ENCODE data around the gene ARMC2. TPM values are rescaled to one million over a fixed set of nuclear protein-coding genes. Genes with fewer than 3 reads are reported as not detected.

ARMC2 gene
- total and polyA plus RNA-seq, 2 donors (not counting 3 experiments of a cell fraction or from before 2014, with no cell fraction given) = 1.7 to 3.7 TPM

- no peaks in the 10 kb centered on the region for H3K9me1 ChIP-seq (replicated peaks; ENCODE audit: control insufficient read depth, extremely low read depth, insufficient read depth, low read length)
- ChIA-PET POLR2A (no interaction called here), CTCF (interaction anchor here (1.0 to 1.2 kb wide), 2 partner anchors 12 to 22 kb away, joined by 3 read pairs; partner anchors contain the start of gene ARMC2)
- TF ChIP-seq JUN (IDR thresholded peaks at IDR 0.05; ENCODE audit: borderline replicate concordance, insufficient read depth, insufficient read length, low read depth) = no peak
- no peak for TF ChIP-seq POLR2AphosphoS5 (IDR thresholded peaks at IDR 0.05; ENCODE audit: insufficient read depth, low read depth, low read length)
- no peak for TF ChIP-seq MAX (IDR thresholded peaks at IDR 0.05; ENCODE audit: insufficient read depth, insufficient read length)
- no peak for TF ChIP-seq MYC (IDR thresholded peaks at IDR 0.05; ENCODE audit: low read depth, low read length)
- no peak for TF ChIP-seq POLR2A (IDR thresholded peaks at IDR 0.05; ENCODE audit: low read depth, low read length)
- no peak for TF ChIP-seq GATA2 (IDR thresholded peaks at IDR 0.05; ENCODE audit: insufficient read depth, insufficient read length, low read depth, low read length)
- TF ChIP-seq FOS (IDR thresholded peaks at IDR 0.05; ENCODE audit: borderline replicate concordance, insufficient read depth, low read length) = no peak
- no peak for TF ChIP-seq EZH2 (IDR thresholded peaks at IDR 0.05; ENCODE audit: borderline replicate concordance, low read depth, low read length, severe bottlenecking)
- TF ChIP-seq, protein P1, sequence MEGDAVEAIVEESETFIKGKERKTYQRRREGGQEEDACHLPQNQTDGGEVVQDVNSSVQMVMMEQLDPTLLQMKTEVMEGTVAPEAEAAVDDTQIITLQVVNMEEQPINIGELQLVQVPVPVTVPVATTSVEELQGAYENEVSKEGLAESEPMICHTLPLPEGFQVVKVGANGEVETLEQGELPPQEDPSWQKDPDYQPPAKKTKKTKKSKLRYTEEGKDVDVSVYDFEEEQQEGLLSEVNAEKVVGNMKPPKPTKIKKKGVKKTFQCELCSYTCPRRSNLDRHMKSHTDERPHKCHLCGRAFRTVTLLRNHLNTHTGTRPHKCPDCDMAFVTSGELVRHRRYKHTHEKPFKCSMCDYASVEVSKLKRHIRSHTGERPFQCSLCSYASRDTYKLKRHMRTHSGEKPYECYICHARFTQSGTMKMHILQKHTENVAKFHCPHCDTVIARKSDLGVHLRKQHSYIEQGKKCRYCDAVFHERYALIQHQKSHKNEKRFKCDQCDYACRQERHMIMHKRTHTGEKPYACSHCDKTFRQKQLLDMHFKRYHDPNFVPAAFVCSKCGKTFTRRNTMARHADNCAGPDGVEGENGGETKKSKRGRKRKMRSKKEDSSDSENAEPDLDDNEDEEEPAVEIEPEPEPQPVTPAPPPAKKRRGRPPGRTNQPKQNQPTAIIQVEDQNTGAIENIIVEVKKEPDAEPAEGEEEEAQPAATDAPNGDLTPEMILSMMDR (IDR thresholded peaks at IDR 0.05; ENCODE audit: extremely low read depth in 1 of 2, insufficient read depth in 1 of 2, low read depth in 1 of 2, low read length in 2 of 2) = no peak
- no peaks in the 10 kb centered on the region for H3K27me3 ChIP-seq (ENCODE audit: control insufficient read depth in 2 of 2, insufficient read depth in 2 of 2, low read length in 2 of 2)
- no peak overlapping the region for H3K4me3 ChIP-seq (replicated peaks in 1 of 3; ENCODE audit: insufficient read depth in 1 of 3, low read depth in 1 of 3, low read length in 3 of 3)
- no peak overlapping the region for H3K4me2 ChIP-seq (ENCODE audit: insufficient read depth, low read length)
- H3K9ac ChIP-seq (replicated peaks; ENCODE audit: extremely low read depth, insufficient read depth, low read length) = no peak overlapping the region
- no TSS peak for BruUV-seq (replicated peaks)
- no peaks in the 10 kb centered on the region for H3K36me3 ChIP-seq (ENCODE audit: control insufficient read depth in 2 of 2, extremely low read depth in 1 of 2, insufficient read depth in 2 of 2, low read length in 2 of 2)
- H3K27ac ChIP-seq (ENCODE audit: insufficient read depth, low read depth, low read length) = no peak overlapping the region
- no peak for FAIRE-seq
- H3K9me3 ChIP-seq (replicated peaks; ENCODE audit: control insufficient read depth, insufficient read depth, low read length) = no peaks in the 10 kb centered on the region
- H3K4me1 ChIP-seq (ENCODE audit: control insufficient read depth, extremely low read depth, insufficient read depth, low read length) = no peaks in the 10 kb centered on the region
- H3K79me2 ChIP-seq (ENCODE audit: control insufficient read depth, insufficient read depth, low read length) = no peaks in the 10 kb centered on the region
- no peak overlapping the region for H2AFZ ChIP-seq (ENCODE audit: low read depth, low read length)
- dilution Hi-C loops (cut with MboI; ENCODE audit: extremely low pct_ligation_motif_present, low sequenced_read_pairs) (no loop called here), intact Hi-C loops (cut with micrococcal nuclease) (no loop called here)
- no peak for DNase-seq (ENCODE audit: low read depth, low spot score)
- no peaks in the 10 kb centered on the region for H4K20me1 ChIP-seq (replicated peaks; ENCODE audit: control insufficient read depth, extremely low read depth, insufficient read depth, low read length)
These were observed 21.7 kb downstream of the ARMC2 start for GRCh38 chr6:108869876-108870275.
